Measurements from ENCODE around the gene CNP.
"Not testable (repeated sequence)": the region's sequence is repeated elsewhere in the genome, so short reads cannot be mapped to it uniquely, and the experiment has no call there.

The CNP gene

GRCh38 chr17:41920580-41920955 lies 46.0 kb upstream of the CNP start:
- DNase-seq (ENCODE audit: low read depth): no peak
- TF ChIP-seq CTCF (IDR thresholded peaks at IDR 0.05; ENCODE audit: insufficient read depth, low read depth, low read length, missing control alignments): no peak
- no peak overlapping the region for H3K4me3 ChIP-seq (ENCODE audit: low read depth, low read length)

- no peak for TF ChIP-seq CTCF (IDR thresholded peaks at IDR 0.05; ENCODE audit: insufficient read depth, low read depth, low read length, missing control alignments)
- H3K4me3 ChIP-seq (ENCODE audit: low read depth, low read length): no peak overlapping the region
- peak; percentile 40 for DNase-seq (ENCODE audit: low read depth)
Observed at GRCh38 chr17:41925991-41926590, 40.5 kb upstream of the CNP start.

GRCh38 chr17:41928693-41929251 lies 37.8 kb upstream of the CNP start:
- no peak overlapping the region for H3K4me3 ChIP-seq (ENCODE audit: low read depth, low read length)
- no peak for DNase-seq (ENCODE audit: low read depth)
- no peak for TF ChIP-seq CTCF (IDR thresholded peaks at IDR 0.05; ENCODE audit: insufficient read depth, low read depth, low read length, missing control alignments)

- peak; percentile 95 for DNase-seq (ENCODE audit: low read depth)
- H3K4me3 ChIP-seq (ENCODE audit: low read depth, low read length): peak within 1 kb of the TSS; percentile 88
- peak; percentile 23 for TF ChIP-seq CTCF (IDR thresholded peaks at IDR 0.05; ENCODE audit: insufficient read depth, low read depth, low read length, missing control alignments)
Observed at GRCh38 chr17:41930009-41930832, 36.4 kb upstream of the CNP start, which contains the start of gene ODAD4. TSS of gene ODAD4 (plus strand) at chr17:41930617. CDS start at chr17:41930724, 107 bp downstream.

- peak overlapping the region; percentile 88 for H3K4me3 ChIP-seq (ENCODE audit: low read depth, low read length)
- DNase-seq (ENCODE audit: low read depth): not testable (repeated sequence)
Observed at GRCh38 chr17:41930833-41931156, 35.8 kb upstream of the CNP start.

- H3K4me3 ChIP-seq (ENCODE audit: low read depth, low read length); DNase-seq (ENCODE audit: low read depth): not testable (repeated sequence)
Observed at GRCh38 chr17:41931715-41932114, 34.9 kb upstream of the CNP start.

GRCh38 chr17:41932816-41933389 lies 33.7 kb upstream of the CNP start:
- no peak overlapping the region for H3K4me3 ChIP-seq (ENCODE audit: low read depth, low read length)
- no peak for TF ChIP-seq CTCF (IDR thresholded peaks at IDR 0.05; ENCODE audit: insufficient read depth, low read depth, low read length, missing control alignments)
- DNase-seq (ENCODE audit: low read depth): no peak
